GM12878 (cell line): Measurements from ENCODE around the gene GPR155. TPM values are rescaled to one million over a fixed set of nuclear protein-coding genes. Genes with fewer than 3 reads are reported as not detected.
A peak's percentile ranks its signal among the peaks of the same experiment; 100 is the strongest.

Experiments used
- ATAC-seq: fragments of 200-7000 bp; cut with Tn5 transposase; 3 replicates; pipeline ENCODE4 v1.9.1; 2020; ENCODE audit warnings: mild to moderate bottlenecking, moderate library complexity
- BruUV-seq: library from RNA; stranded (reverse); fragments of 400-500 nt; replicated peaks from 2 replicates; lab custom pipeline; 2021; lab: Mats Ljungman, UMichigan
- CTCF ChIA-PET: fragments of 300-600 bp; sonication (Branson Sonifier 250); formaldehyde crosslinking; extraction: SDS; loops from one replicate; lab custom pipeline; 2021; ENCODE audit warnings: inconsistent platforms; lab: Yijun Ruan, JAX
- POLR2A ChIA-PET: fragments of 350-600 bp; formaldehyde crosslinking; extraction: SDS; loops from one replicate; lab custom pipeline; 2021; ENCODE audit warnings: inconsistent platforms; lab: Charles Lee
- RAD21 ChIA-PET: fragments of 300-600 bp; sonication (Branson Sonifier 250); formaldehyde crosslinking; loops from one replicate; lab custom pipeline; 2023; ENCODE audit warnings: antibody characterized with exemption; ENCODE audit not compliant: unreplicated experiment; lab: Charles Lee
- SMC1A ChIA-PET: fragments of 300-600 bp; sonication (Branson Sonifier 250); formaldehyde crosslinking; loops from one replicate; lab custom pipeline; 2023; ENCODE audit not compliant: unreplicated experiment, uncharacterized antibody; lab: Charles Lee
- DNase-seq: peaks from one replicate; pipeline ENCODE4 v3.0.0-alpha.2; 2011; ENCODE audit warnings: low read depth, low spot score
- FAIRE-seq: peaks from 3 replicates; lab custom pipeline; 2011; peaks lifted over from hg19 to GRCh38; lab: Jason Lieb, UNC
- H2AFZ ChIP-seq: 2 replicates; pipeline ENCODE4 v1.6.0; 2011; ENCODE audit warnings: low read depth, low read length, control low read depth; ENCODE audit not compliant: control insufficient read depth
- H3K27ac ChIP-seq: 2 replicates; pipeline ENCODE4 v1.5.1; 2011; ENCODE audit warnings: control low read depth; ENCODE audit not compliant: control insufficient read depth, insufficient read depth
- H3K27me3 ChIP-seq, 2 experiments: replicated peaks in 1 of 2; 2 replicates each; pipeline versions ENCODE4 v1.6.0 to v1.6.1; 2011; ENCODE audit warnings: low read length in 1 of 2; ENCODE audit not compliant: control insufficient read depth in 2 of 2, insufficient read depth in 2 of 2
- H3K36me3 ChIP-seq, 2 experiments: 2 replicates each; pipeline ENCODE4 v1.5.1; 2011; ENCODE audit warnings: low read length in 1 of 2; ENCODE audit not compliant: control insufficient read depth in 2 of 2, insufficient read depth in 2 of 2
- H3K4me1 ChIP-seq: 2 replicates; pipeline ENCODE4 v1.6.1; 2011; ENCODE audit warnings: mild to moderate bottlenecking, low read length, moderate library complexity, mixed read lengths; ENCODE audit not compliant: control insufficient read depth, insufficient read depth
- H3K4me2 ChIP-seq: 2 replicates; pipeline ENCODE4 v1.6.0; 2011; ENCODE audit warnings: control low read depth; ENCODE audit not compliant: control insufficient read depth, insufficient read depth
- H3K4me3 ChIP-seq: fragments of 200-600 bp; sonication (generic); 2 replicates; pipeline ENCODE4 v1.5.1; 2016
- H3K79me2 ChIP-seq: 2 replicates; pipeline ENCODE4 v1.6.0; 2011; ENCODE audit warnings: low read length; ENCODE audit not compliant: control insufficient read depth, insufficient read depth
- H3K9ac ChIP-seq: 2 replicates; pipeline ENCODE4 v1.8.0; 2011; ENCODE audit warnings: low read length, control low read depth, mixed read lengths; ENCODE audit not compliant: control insufficient read depth, insufficient read depth
- H3K9me3 ChIP-seq: replicated peaks from 3 replicates; pipeline ENCODE4 v1.5.1; 2011; ENCODE audit warnings: mild to moderate bottlenecking, low read length; ENCODE audit not compliant: control insufficient read depth, insufficient read depth
- H4K20me1 ChIP-seq: 2 replicates; pipeline ENCODE4 v1.6.0; 2011; ENCODE audit not compliant: control insufficient read depth, insufficient read depth
- CHD1 ChIP-seq: IDR thresholded peaks from 2 replicates; pipeline ENCODE4 v1.6.1; 2012; ENCODE audit warnings: low read depth, low read length, improper control_type of control experiment
- EZH2 ChIP-seq: IDR thresholded peaks from 2 replicates; pipeline ENCODE4 v1.6.1; 2012; ENCODE audit warnings: low read depth, mild to moderate bottlenecking, control low read depth, inconsistent platforms, low read length, borderline replicate concordance; ENCODE audit not compliant: control insufficient read depth
- HDAC2 ChIP-seq: fragments of 200-600 bp; sonication (generic); IDR thresholded peaks from 2 replicates; pipeline ENCODE4 v1.6.1; 2017
- HDGF ChIP-seq: fragments of 450-650 bp; IDR thresholded peaks from 2 replicates; pipeline ENCODE4 v1.6.1; 2016; ENCODE audit warnings: antibody characterized with exemption
- JUND ChIP-seq: IDR thresholded peaks from 2 replicates; pipeline ENCODE4 v1.6.1; 2012; ENCODE audit warnings: low read depth, mild to moderate bottlenecking, low read length, improper control_type of control experiment, moderate library complexity
- MEF2A ChIP-seq: IDR thresholded peaks from 2 replicates; pipeline ENCODE4 v1.6.1; 2011; ENCODE audit warnings: low read depth, mild to moderate bottlenecking, low read length, moderate library complexity; ENCODE audit not compliant: insufficient read depth
- MTA2 ChIP-seq: fragments of 450-650 bp; IDR thresholded peaks from 2 replicates; pipeline ENCODE4 v1.6.1; 2016; ENCODE audit warnings: low read depth, mild to moderate bottlenecking, moderate library complexity
- MTA3 ChIP-seq: IDR thresholded peaks from 2 replicates; pipeline ENCODE4 v1.6.1; 2012; ENCODE audit warnings: low read length, inconsistent platforms, borderline replicate concordance
- NFXL1 ChIP-seq: fragments of 450-650 bp; IDR thresholded peaks from 2 replicates; pipeline ENCODE4 v1.6.1; 2017; ENCODE audit warnings: antibody characterized with exemption, mild to moderate bottlenecking, borderline replicate concordance
- NR2C1 ChIP-seq: fragments of 450-650 bp; IDR thresholded peaks from 2 replicates; pipeline ENCODE4 v1.6.1; 2017; ENCODE audit warnings: antibody characterized with exemption, mild to moderate bottlenecking, moderate library complexity
- SREBF2 ChIP-seq: IDR thresholded peaks from 2 replicates; pipeline ENCODE4 v1.6.1; 2012; ENCODE audit warnings: mild to moderate bottlenecking, low read length
- TBL1XR1 ChIP-seq: IDR thresholded peaks from 2 replicates; pipeline ENCODE4 v1.6.1; 2012; ENCODE audit warnings: low read depth, low read length, improper control_type of control experiment
- ZNF24 ChIP-seq: fragments of 450-650 bp; IDR thresholded peaks from 2 replicates; pipeline ENCODE4 v1.6.1; 2017; ENCODE audit warnings: antibody characterized with exemption, mild to moderate bottlenecking
- ZNF274 ChIP-seq: IDR thresholded peaks from one replicate; pipeline ENCODE4 v1.8.0; 2011; ENCODE audit not compliant: insufficient read length, insufficient read depth
- ZNF384 ChIP-seq: IDR thresholded peaks from 2 replicates; pipeline ENCODE4 v1.6.1; 2012; ENCODE audit warnings: low read depth, mild to moderate bottlenecking, low read length, improper control_type of control experiment, borderline replicate concordance
- ZNF622 ChIP-seq: fragments of 450-650 bp; IDR thresholded peaks from 2 replicates; pipeline ENCODE4 v1.6.1; 2017; ENCODE audit warnings: mild to moderate bottlenecking, inconsistent platforms
- WGBS: methylation state at CpG from one replicate; pipeline ENCODE4 v1.1.6; 2016; ENCODE audit warnings: low lambda C conversion rate; ENCODE audit not compliant: insufficient replicate concordance, insufficient coverage; ENCODE audit errors: missing lambda C conversion rate; 5-methylcytosine and 5-hydroxymethylcytosine counted together
- in situ Hi-C: fragments of 300-500 bp; cut with MboI; formaldehyde crosslinking; loops from 9 replicates; pipeline ENCODE4 v1.14.3; 2018; ENCODE audit warnings: mixed read lengths
- intact Hi-C: fragments of 100-400 bp; cut with micrococcal nuclease; formaldehyde crosslinking; loops from one replicate; pipeline ENCODE4 v1.14.2; 2022; ENCODE audit not compliant: unreplicated experiment
- polyA plus RNA-seq, 11 experiments: library from polyadenylated mRNA; depleted of rRNA in 4 of 11; unstranded in 6 of 11; stranded (reverse) in 5 of 11; fragments of >200 nt; fragmentation: Nextera tagmentation in 4 of 11; fragmentation: Illumina TruSeq in 1 of 11; extraction: Ambion mirVana in 4 of 11; extraction: Trizol in 1 of 11; gene quantifications; 1 replicate in 1 of 11; 2 replicates in 10 of 11; pipeline versions ENCODE4 v1.2.1 to v1.2.3, GENCODE V29; 2011 to 2016; ENCODE audit warnings: inconsistent platforms in 2 of 11, missing spikeins in 2 of 11, low read depth in 1 of 11
- total RNA-seq, 4 experiments: library from RNA; depleted of rRNA in 3 of 4; stranded (reverse); fragments of >200 nt in 3 of 4; fragmentation: Illumina TruSeq in 1 of 4; extraction: Trizol in 1 of 4; gene quantifications; 2 replicates each; pipeline versions ENCODE4 v1.2.1 to v1.2.3, GENCODE V29; 2013 to 2021
- TF ChIP-seq, protein P1 (sequence below): fragments of 150-350 bp; IDR thresholded peaks from 2 replicates; pipeline ENCODE4 v1.6.1; 2016; ENCODE audit warnings: low read depth, low read length
- TF ChIP-seq, protein P2 (sequence below): fragments of 450-650 bp; IDR thresholded peaks from 2 replicates; pipeline ENCODE4 v1.6.1; 2016; ENCODE audit warnings: mild to moderate bottlenecking, moderate library complexity, borderline replicate concordance

The GPR155 gene
- total and polyA plus RNA-seq, 10 of the 15 experiments (the other 5 are each of a cell fraction or from before 2014, with no cell fraction given), result 0.53 to 3.0 (median 1.5) TPM

DNA sequence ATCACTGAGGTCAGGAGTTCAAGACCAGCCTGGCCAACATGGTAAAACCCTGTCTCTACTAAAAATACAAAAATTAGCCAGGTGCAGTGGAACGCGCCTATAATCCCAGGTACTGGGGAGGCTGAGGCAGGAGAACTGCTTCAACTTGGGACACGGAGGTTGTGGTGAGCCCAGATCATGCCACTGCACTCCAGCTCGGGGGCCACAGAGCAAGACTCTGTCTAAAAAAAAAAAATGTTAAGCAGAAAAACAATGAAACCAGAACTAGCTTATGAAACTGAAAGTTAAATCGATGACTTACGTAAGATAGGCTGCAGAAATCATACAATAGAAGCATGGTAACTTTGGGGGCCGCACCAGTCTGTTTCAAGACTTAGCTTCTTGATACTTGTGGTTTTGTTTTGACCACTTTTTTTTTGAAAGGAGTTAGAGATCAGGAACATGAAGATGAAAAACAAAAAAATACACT lies 6.2 kb upstream of the GPR155 start:
- Histone ChIP-seq H3K36me3 (no peaks in the 10 kb centered on the region), H4K20me1 (no peaks in the 10 kb centered on the region), H3K27me3 (no peaks in the 10 kb centered on the region), H3K9me3 (no peaks in the 10 kb centered on the region), H3K4me3 (peak overlapping the region; percentile 41), H2AFZ (peak overlapping the region; percentile 49), H3K27ac (peak overlapping the region; percentile 87), H3K9ac (peak overlapping the region; percentile 5), H3K4me2 (peak overlapping the region; percentile 63), H3K4me1 (peaks cover 17% of the 10 kb centered on the region; the same call in 1 of the 2 replicates), H3K79me2 (no peaks in the 10 kb centered on the region)
- ATAC-seq (peak; percentile 94), DNase-seq (peak; percentile 85), FAIRE-seq (peak; percentile 54)
- WGBS, result 7% methylated on average over 7 of the region's 7 CpGs
- intact Hi-C loops (loop anchor here (5.0 kb wide), 1 partner anchor 104 kb away; the partner anchor contains the start of gene WIPF1), in situ Hi-C loops (no loop called here)
- ChIA-PET POLR2A (interaction anchor here (0.7 to 2.8 kb wide), 8 partner anchors 9 to 189 kb away, joined by 3 to 10 read pairs (median 4); partner anchors contain the start of gene WIPF1), RAD21 (interaction anchor here (0.6 to 3.0 kb wide), 18 partner anchors 9 to 141 kb away, joined by 3 to 17 read pairs (median 4); partner anchors contain the start of gene WIPF1), SMC1A (interaction anchor here (0.7 to 3.9 kb wide), 27 partner anchors 9 to 254 kb away, joined by 3 to 46 read pairs (median 6); partner anchors contain the start of gene WIPF1), CTCF (interaction anchor here (0.9 to 6.1 kb wide), 16 partner anchors 9 to 207 kb away, joined by 3 to 49 read pairs (median 4); partner anchors contain the start of gene WIPF1)
- BruUV-seq, result no TSS peak
- TF ChIP-seq JUND (no peak), HDGF (peak; percentile 90; the same call in 1 of the 2 replicates), NFXL1 (no peak), TBL1XR1 (peak; percentile 56), MTA2 (peak; percentile 66; the same call in 1 of the 2 replicates), ZNF384 (peak; percentile 92), ZNF24 (0 out of 2 replicates have a peak, but pooled peaks have one; percentile 15), SREBF2 (no peak), HDAC2 (no peak), MTA3 (no peak), ZNF622 (no peak), EZH2 (no peak), CHD1 (no peak), MEF2A (peak; percentile 64; the same call in 1 of the 2 replicates), ZNF274 (no peak), NR2C1 (no peak)
- TF ChIP-seq, protein P1, sequence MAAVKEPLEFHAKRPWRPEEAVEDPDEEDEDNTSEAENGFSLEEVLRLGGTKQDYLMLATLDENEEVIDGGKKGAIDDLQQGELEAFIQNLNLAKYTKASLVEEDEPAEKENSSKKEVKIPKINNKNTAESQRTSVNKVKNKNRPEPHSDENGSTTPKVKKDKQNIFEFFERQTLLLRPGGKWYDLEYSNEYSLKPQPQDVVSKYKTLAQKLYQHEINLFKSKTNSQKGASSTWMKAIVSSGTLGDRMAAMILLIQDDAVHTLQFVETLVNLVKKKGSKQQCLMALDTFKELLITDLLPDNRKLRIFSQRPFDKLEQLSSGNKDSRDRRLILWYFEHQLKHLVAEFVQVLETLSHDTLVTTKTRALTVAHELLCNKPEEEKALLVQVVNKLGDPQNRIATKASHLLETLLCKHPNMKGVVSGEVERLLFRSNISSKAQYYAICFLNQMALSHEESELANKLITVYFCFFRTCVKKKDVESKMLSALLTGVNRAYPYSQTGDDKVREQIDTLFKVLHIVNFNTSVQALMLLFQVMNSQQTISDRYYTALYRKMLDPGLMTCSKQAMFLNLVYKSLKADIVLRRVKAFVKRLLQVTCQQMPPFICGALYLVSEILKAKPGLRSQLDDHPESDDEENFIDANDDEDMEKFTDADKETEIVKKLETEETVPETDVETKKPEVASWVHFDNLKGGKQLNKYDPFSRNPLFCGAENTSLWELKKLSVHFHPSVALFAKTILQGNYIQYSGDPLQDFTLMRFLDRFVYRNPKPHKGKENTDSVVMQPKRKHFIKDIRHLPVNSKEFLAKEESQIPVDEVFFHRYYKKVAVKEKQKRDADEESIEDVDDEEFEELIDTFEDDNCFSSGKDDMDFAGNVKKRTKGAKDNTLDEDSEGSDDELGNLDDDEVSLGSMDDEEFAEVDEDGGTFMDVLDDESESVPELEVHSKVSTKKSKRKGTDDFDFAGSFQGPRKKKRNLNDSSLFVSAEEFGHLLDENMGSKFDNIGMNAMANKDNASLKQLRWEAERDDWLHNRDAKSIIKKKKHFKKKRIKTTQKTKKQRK, result no peak
- TF ChIP-seq, protein P2, sequence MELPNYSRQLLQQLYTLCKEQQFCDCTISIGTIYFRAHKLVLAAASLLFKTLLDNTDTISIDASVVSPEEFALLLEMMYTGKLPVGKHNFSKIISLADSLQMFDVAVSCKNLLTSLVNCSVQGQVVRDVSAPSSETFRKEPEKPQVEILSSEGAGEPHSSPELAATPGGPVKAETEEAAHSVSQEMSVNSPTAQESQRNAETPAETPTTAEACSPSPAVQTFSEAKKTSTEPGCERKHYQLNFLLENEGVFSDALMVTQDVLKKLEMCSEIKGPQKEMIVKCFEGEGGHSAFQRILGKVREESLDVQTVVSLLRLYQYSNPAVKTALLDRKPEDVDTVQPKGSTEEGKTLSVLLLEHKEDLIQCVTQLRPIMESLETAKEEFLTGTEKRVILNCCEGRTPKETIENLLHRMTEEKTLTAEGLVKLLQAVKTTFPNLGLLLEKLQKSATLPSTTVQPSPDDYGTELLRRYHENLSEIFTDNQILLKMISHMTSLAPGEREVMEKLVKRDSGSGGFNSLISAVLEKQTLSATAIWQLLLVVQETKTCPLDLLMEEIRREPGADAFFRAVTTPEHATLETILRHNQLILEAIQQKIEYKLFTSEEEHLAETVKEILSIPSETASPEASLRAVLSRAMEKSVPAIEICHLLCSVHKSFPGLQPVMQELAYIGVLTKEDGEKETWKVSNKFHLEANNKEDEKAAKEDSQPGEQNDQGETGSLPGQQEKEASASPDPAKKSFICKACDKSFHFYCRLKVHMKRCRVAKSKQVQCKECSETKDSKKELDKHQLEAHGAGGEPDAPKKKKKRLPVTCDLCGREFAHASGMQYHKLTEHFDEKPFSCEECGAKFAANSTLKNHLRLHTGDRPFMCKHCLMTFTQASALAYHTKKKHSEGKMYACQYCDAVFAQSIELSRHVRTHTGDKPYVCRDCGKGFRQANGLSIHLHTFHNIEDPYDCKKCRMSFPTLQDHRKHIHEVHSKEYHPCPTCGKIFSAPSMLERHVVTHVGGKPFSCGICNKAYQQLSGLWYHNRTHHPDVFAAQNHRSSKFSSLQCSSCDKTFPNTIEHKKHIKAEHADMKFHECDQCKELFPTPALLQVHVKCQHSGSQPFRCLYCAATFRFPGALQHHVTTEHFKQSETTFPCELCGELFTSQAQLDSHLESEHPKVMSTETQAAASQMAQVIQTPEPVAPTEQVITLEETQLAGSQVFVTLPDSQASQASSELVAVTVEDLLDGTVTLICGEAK, result no peak
